Measurements from ENCODE around the gene FBN1.

The FBN1 gene

GRCh38 chr15:48366584-48367312 is 278.8 kb downstream of the FBN1 start:
- no peak for DNase-seq (ENCODE audit: low read depth)

GRCh38 chr15:48365575-48365974 is 279.9 kb downstream of the FBN1 start:
- DNase-seq (ENCODE audit: low read depth) = no peak

- DNase-seq (ENCODE audit: low read depth) = no peak
These were observed 282.0 kb downstream of the FBN1 start for GRCh38 chr15:48363474-48363873.

- no peak for DNase-seq (ENCODE audit: low read depth)
These were observed 283.8 kb downstream of the FBN1 start for GRCh38 chr15:48361685-48362084.

- DNase-seq (ENCODE audit: low read depth) = peak; percentile 64
These were observed 284.7 kb downstream of the FBN1 start for GRCh38 chr15:48360841-48361240.
